ENCODE results near the gene CARMIL3.

DNA sequence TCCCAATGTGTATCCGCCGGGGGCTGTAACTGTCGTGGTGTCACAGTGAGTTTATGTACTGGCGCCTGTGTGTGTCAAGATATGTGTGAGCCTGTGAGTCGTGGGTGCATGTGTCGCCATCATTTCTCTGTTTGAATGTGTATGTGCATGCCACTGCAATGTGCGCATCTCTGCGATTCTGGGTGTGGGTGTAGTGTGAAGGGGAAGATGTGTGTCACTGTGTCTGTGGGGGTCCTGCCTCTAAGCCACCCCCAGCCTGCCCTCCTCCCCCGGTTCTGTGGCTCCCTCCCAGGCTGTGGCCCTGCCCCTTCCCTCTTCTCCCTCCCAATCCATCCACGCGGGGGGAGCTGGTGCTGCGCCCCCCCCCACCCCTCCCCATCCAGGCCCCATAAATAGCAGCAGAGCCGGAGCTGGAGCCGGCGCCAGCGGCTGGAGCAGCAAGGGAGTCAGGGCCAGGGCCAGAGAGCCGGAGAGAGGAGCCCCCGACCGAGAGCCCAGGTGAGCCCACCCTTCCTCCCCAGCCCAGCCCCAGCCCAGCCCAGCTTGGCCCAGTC is 19.4 kb downstream of the CARMIL3 start, which contains the start of gene CPNE6:
- no peak for TF ChIP-seq POLR2A (IDR thresholded peaks at IDR 0.05)
- TF ChIP-seq, protein P1, sequence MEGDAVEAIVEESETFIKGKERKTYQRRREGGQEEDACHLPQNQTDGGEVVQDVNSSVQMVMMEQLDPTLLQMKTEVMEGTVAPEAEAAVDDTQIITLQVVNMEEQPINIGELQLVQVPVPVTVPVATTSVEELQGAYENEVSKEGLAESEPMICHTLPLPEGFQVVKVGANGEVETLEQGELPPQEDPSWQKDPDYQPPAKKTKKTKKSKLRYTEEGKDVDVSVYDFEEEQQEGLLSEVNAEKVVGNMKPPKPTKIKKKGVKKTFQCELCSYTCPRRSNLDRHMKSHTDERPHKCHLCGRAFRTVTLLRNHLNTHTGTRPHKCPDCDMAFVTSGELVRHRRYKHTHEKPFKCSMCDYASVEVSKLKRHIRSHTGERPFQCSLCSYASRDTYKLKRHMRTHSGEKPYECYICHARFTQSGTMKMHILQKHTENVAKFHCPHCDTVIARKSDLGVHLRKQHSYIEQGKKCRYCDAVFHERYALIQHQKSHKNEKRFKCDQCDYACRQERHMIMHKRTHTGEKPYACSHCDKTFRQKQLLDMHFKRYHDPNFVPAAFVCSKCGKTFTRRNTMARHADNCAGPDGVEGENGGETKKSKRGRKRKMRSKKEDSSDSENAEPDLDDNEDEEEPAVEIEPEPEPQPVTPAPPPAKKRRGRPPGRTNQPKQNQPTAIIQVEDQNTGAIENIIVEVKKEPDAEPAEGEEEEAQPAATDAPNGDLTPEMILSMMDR (IDR thresholded peaks at IDR 0.05) = no peak
- TF ChIP-seq POLR2AphosphoS5 (IDR thresholded peaks at IDR 0.05) = no peak

Measured in prostate gland (tissue), 2 donors.